WTC11 (cell line): ENCODE data around the gene STK10.

Experiments used
- ATF2 ChIP-seq: sonication (generic); formaldehyde crosslinking; IDR thresholded peaks from 2 replicates; pipeline ENCODE4 v1.8.1; 2022; ENCODE audit warnings: low read depth, missing genetic modification reagents, borderline replicate concordance
- CBFB ChIP-seq: sonication (generic); formaldehyde crosslinking; IDR thresholded peaks from 2 replicates; pipeline ENCODE4 v1.8.1; 2022; ENCODE audit warnings: mild to moderate bottlenecking, low read depth, missing genetic modification reagents
- CREB1 ChIP-seq: sonication (generic); formaldehyde crosslinking; IDR thresholded peaks from 2 replicates; pipeline ENCODE4 v1.8.0; 2023; ENCODE audit warnings: mild to moderate bottlenecking, missing genetic modification reagents
- CTCF ChIP-seq: fragments of 200-600 bp; IDR thresholded peaks from 2 replicates; pipeline ENCODE4 v1.8.0; 2022; ENCODE audit warnings: antibody characterized with exemption
- SMAD4 ChIP-seq: sonication (generic); formaldehyde crosslinking; IDR thresholded peaks from 2 replicates; pipeline ENCODE4 v1.8.0; 2022; ENCODE audit warnings: mild to moderate bottlenecking, missing genetic modification reagents
- TEAD4 ChIP-seq: sonication (generic); formaldehyde crosslinking; IDR thresholded peaks from 2 replicates; pipeline ENCODE4 v1.8.0; 2022; ENCODE audit warnings: mild to moderate bottlenecking, missing genetic modification reagents
- ZNF232 ChIP-seq: sonication (generic); formaldehyde crosslinking; IDR thresholded peaks from 2 replicates; pipeline ENCODE4 v1.8.0; 2022; ENCODE audit warnings: mild to moderate bottlenecking, missing genetic modification reagents

- TF ChIP-seq CTCF, result no peak
- no peak for TF ChIP-seq SMAD4 (CRISPR knock-in tag)
- TF ChIP-seq TEAD4 (CRISPR knock-in tag), result no peak
- no peak for TF ChIP-seq CBFB (CRISPR knock-in tag)
- no peak for TF ChIP-seq ZNF232 (CRISPR knock-in tag)
- no peak for TF ChIP-seq ATF2
- TF ChIP-seq CREB1, result no peak
These were observed 7.2 kb upstream of the STK10 start for GRCh38 chr5:172194985-172195774.
